Dendritic cell treated with granulocyte-macrophage colony-stimulating factor and Interleukin-4, amounts not matched to agents 40 ng/mL and 50 ng/mL, for 4 days (primary cell): Measurements from ENCODE around the gene ANKRD31.

Source experiments
- H3K27ac Mint-ChIP-seq: one replicate; pipeline ENCODE4 v1.8.0; 2022; ENCODE audit warnings: mild to moderate bottlenecking, mixed read lengths
- H3K27me3 Mint-ChIP-seq: one replicate; pipeline ENCODE4 v1.8.0; 2022; ENCODE audit warnings: mild to moderate bottlenecking, mixed read lengths
- H3K36me3 Mint-ChIP-seq: one replicate; pipeline ENCODE4 v1.8.0; 2022; ENCODE audit warnings: low read depth, mixed read lengths
- H3K4me1 Mint-ChIP-seq: one replicate; pipeline ENCODE4 v1.8.0; 2022; ENCODE audit warnings: low read depth, mixed read lengths
- H3K4me3 Mint-ChIP-seq: one replicate; pipeline ENCODE4 v1.8.0; 2022; ENCODE audit warnings: mild to moderate bottlenecking, moderate library complexity, mixed read lengths
- H3K9me3 Mint-ChIP-seq: one replicate; pipeline ENCODE4 v1.8.0; 2022; ENCODE audit warnings: mixed read lengths
- intact Hi-C: fragments of 100-400 bp; cut with micrococcal nuclease; formaldehyde crosslinking; loops from one replicate; pipeline ENCODE4 v1.15.0; 2022

Gene ANKRD31

DNA sequence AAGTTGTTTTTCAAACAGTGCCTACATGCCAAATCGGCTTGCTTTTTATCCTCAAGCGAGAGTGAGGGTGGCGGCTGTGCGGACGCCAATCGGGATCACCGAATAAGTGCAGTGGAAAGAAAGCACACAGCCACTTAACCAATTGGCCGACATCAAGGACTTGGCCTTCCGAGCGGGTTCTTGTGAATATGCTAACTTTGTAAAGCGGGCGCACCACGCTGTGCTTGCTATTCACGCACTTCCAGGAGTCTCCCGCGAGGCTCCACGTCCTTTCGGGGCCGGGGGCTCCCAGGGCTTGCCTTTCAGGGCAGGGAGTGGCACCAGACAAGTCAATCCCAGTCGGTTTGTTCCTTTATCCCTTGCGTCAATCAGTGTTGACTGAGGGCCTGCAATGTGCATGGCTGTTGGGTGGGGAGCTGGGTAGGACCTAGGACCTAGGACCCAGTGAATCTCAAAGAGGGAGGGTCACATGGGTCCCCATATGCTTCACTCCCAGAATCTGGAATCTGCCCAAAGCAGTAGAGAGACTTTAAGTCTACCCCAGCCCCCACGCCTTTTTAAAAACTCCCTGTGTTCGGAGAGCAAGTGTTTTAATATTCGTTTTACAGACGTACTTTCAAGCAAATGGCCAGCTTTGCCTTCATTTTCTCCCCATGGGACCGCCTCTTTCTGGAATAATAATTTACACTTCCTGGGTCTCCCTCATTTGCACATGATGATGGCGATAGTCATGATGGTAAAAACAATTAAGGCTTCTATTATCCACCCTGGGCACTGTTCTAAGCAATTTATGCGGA is 182.3 kb downstream of the ANKRD31 start:
- Mint-ChIP-seq H3K4me1 (peaks cover 12% of the 10 kb centered on the region), H3K27me3 (peaks cover 82% of the 10 kb centered on the region), H3K9me3 (no peaks in the 10 kb centered on the region), H3K27ac (no peak overlapping the region), H3K4me3 (peak overlapping the region; percentile 85), H3K36me3 (no peaks in the 10 kb centered on the region)
- intact Hi-C loops, result no loop called here

DNA sequence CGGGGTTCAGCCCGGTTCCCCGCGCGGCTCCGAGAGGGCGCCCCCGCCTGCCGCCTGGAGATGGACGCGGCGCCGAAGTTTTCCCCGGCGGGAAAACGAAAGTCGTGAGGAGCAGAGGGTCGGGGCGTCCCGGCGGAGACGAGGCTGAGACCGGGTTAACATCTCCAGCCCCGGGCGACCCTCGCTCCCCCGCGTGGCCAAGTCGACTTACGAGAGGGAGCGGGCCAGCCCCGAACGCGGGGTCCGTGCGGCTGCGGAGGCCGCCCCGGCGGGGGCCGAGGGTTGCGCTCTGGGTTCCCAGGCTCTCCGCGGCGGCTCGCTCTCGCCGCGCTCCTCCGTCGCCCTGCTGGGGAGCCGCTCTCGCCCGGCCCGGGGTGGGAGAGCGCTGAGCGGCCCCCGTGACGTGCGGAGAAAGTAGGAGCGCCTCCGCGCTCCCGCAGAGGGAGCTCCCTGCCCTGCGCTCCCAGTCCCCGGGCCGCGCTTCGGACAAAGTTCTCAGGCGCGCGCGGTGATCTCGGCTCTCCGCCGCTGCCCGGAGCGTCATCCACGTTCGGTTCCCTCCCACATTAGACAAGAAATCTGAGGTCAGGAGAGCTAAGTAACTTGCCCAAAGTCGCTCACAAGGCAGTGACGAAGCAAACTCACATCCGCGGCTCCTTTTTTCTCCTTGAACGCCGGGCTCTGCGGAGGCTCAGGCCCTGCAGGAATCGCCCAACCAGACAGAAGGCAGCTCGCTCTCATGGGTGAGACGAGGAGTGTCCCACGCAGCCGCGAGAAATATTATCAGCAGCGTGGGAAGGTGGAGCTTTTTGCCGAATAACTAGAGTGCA is 183.2 kb downstream of the ANKRD31 start:
- H3K27me3 Mint-ChIP-seq, result peaks cover 76% of the 10 kb centered on the region
- H3K9me3 Mint-ChIP-seq, result no peaks in the 10 kb centered on the region
- H3K4me1 Mint-ChIP-seq, result peaks cover 10% of the 10 kb centered on the region
- peak overlapping the region; percentile 85 for H3K4me3 Mint-ChIP-seq
- H3K27ac Mint-ChIP-seq, result no peak overlapping the region
- intact Hi-C loops, result no loop called here
- no peaks in the 10 kb centered on the region for H3K36me3 Mint-ChIP-seq

- peak overlapping the region; percentile 85 for H3K4me3 Mint-ChIP-seq
- intact Hi-C loops, result no loop called here
- no peak overlapping the region for H3K27ac Mint-ChIP-seq
- H3K27me3 Mint-ChIP-seq, result peaks cover 72% of the 10 kb centered on the region
- H3K4me1 Mint-ChIP-seq, result peaks cover 10% of the 10 kb centered on the region
- no peaks in the 10 kb centered on the region for H3K36me3 Mint-ChIP-seq
- no peaks in the 10 kb centered on the region for H3K9me3 Mint-ChIP-seq
Observed at GRCh38 chr5:75053054-75053303, 183.7 kb downstream of the ANKRD31 start.

DNA sequence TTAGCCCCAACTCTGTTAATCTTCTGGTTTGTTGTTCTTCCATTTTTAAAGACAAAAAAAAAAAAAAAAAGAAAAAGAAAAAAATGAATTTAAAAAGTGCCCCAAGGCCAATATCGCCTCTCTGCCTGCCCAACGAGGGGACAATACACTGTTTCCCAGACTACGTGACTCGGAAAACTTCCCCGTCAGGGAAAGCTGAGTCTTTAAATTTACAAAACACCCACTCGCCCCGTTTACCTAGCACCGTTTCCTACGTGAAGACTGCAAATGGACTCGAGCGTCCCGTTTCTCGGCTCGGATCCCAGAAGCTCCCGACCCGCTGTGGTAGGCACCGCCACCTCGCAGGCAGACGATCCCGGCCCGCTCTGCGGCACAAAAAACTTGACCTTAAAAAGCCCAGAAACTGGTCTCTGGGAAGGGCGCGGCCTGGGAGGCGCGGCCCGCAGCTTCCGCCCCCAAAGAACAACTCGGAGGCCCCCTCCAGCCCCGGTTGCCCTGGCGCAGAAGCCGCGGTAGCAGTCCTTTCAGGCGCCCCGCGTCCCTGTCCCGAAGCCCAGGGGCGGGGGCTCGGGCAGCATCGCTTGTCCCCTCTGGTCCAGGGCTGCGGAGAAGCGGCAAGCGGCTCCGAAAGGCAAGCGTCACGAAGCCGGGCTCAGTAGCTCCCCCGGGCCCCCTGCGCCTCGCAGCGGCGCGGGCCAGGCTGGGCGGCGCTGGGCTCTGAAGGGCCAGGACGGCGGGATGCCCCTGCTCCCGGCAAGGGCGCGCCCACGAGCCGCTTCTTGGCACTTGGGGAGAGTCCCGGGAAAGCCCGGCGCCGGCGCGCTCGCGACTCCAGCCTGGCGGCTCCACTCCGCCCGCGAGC is 184.3 kb downstream of the ANKRD31 start, which contains the start of gene GCNT4:
Gene GCNT4, minus strand, starts transcription at position 367 of the 862 bp plus-strand sequence. CDS start 22,521 bp downstream, outside the sequence.
- peaks cover 10% of the 10 kb centered on the region for H3K4me1 Mint-ChIP-seq
- H3K27me3 Mint-ChIP-seq, result peaks cover 67% of the 10 kb centered on the region
- intact Hi-C loops, result no loop called here
- H3K9me3 Mint-ChIP-seq, result no peaks in the 10 kb centered on the region
- peak within 1 kb of the TSS; percentile 85 for H3K4me3 Mint-ChIP-seq
- peak within 1 kb of the TSS; percentile 3 for H3K27ac Mint-ChIP-seq
- no peaks in the 10 kb centered on the region for H3K36me3 Mint-ChIP-seq

DNA sequence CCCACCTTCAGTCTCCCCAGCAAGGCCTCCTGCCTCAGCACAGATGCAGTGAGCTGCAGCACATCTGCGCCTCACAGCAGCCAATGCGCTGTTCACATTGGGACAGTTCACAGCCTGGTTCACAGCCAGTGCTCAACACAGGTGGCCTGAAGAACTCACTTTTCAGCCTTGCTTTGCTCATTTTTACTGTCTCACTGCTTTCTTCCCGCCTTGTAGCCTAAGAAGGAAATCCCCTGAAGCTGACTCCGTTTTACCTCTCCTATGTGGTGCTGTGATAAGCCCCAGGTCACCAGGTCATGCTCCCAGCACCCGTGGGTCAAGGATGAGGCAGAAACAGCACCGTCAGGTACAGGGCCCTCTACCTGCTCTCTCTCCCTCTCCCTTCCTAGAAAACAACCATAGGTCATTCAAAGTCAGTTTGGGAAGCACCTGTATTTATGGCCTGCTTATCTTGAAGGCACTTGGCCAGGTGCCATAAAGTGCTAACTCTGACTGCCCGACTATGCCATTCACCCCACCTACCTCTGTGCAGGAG is 185.4 kb downstream of the ANKRD31 start:
- Mint-ChIP-seq H3K4me3 (no peak overlapping the region), H3K4me1 (peaks cover 10% of the 10 kb centered on the region), H3K36me3 (no peaks in the 10 kb centered on the region), H3K27me3 (peaks cover 58% of the 10 kb centered on the region), H3K9me3 (no peaks in the 10 kb centered on the region), H3K27ac (no peak overlapping the region)
- intact Hi-C loops, result no loop called here

GRCh38 chr5:75050415-75050814 is 186.3 kb downstream of the ANKRD31 start:
- H3K4me3 Mint-ChIP-seq, result no peak overlapping the region

DNA sequence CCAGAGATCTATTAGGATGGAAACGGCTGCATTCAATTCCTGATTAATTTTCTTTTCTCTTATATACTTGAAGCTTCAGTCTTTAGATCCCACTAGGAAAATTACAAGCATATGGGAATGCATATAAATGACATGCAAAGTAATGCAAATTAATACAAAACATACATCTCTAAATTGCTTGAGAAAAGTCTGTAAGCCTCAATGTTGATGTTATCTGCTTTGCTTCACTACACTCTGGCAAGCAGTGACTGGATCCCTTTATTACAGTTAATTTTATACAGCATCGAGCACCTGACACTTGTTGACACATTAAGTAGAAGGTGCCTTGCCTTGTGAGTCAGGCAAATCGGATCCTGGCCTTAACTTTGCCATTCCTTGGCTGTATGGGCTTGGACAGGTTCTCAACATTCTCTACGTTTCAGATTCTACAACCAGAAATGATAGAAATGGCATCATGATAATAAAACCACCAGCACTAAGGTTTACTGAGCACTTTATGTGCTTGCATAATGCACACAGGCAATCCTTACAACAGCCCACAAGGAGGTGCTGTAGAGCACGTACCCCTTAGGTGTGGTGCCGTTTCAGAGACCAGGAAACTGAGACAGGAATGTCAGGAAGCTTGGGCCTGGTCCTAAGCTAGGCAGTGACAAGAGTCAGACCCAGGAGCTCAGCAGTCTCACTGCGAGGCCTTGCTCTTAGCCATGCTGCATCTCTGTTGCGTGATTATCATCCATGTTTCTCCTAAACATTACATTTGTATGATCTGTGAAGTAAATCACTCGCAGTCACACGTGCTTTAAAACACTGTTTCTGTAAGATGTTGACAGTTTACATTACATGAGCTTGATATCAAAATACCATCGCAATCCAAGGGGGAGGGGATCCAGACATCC is 187.0 kb downstream of the ANKRD31 start:
- H3K27ac Mint-ChIP-seq, result no peak overlapping the region
- H3K4me3 Mint-ChIP-seq, result no peak overlapping the region
- H3K4me1 Mint-ChIP-seq, result peaks cover 10% of the 10 kb centered on the region
- H3K36me3 Mint-ChIP-seq, result no peaks in the 10 kb centered on the region
- intact Hi-C loops, result loop anchor here (10.0 kb wide), 1 partner anchor 365 kb away; the partner anchor contains the start of gene HEXB
- no peaks in the 10 kb centered on the region for H3K9me3 Mint-ChIP-seq
- H3K27me3 Mint-ChIP-seq, result peaks cover 44% of the 10 kb centered on the region

More at GRCh38 chr5:75050415-75050814, 186.3 kb downstream of the ANKRD31 start:
- intact Hi-C loops, result no loop called here
- no peaks in the 10 kb centered on the region for H3K9me3 Mint-ChIP-seq
- no peak overlapping the region for H3K27ac Mint-ChIP-seq
- peaks cover 10% of the 10 kb centered on the region for H3K4me1 Mint-ChIP-seq
- no peaks in the 10 kb centered on the region for H3K36me3 Mint-ChIP-seq
- peaks cover 51% of the 10 kb centered on the region for H3K27me3 Mint-ChIP-seq

DNA sequence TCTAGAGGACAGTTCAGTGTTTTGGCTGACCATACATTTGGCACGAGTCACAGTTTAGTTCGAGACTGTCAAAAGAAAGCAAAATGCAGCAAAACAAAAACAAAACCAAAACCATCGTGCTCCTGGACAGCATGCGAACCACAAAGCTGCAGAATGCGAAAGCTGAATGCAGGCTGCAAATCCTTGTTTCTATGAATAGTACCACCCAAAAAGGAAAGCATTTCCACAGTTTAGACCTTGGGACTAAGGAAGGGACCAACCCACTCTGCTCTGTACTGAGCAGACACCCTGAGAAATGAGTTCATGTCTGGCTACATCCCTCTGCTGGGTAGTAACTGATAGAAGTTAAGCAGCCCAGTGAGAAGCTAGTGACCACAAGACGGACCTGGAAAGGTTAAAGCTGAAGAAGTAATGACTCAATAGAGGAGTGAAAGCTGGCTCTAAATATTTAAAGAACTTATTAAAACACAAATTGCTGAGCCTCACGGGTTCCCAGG is 188.2 kb downstream of the ANKRD31 start:
- intact Hi-C loops, result loop anchor here (10.0 kb wide), 1 partner anchor 364 kb away; the partner anchor contains the start of gene HEXB
- Mint-ChIP-seq H3K4me1 (peaks cover 18% of the 10 kb centered on the region), H3K27me3 (peaks cover 32% of the 10 kb centered on the region), H3K9me3 (no peaks in the 10 kb centered on the region), H3K4me3 (no peak overlapping the region), H3K27ac (no peak overlapping the region), H3K36me3 (no peaks in the 10 kb centered on the region)

DNA sequence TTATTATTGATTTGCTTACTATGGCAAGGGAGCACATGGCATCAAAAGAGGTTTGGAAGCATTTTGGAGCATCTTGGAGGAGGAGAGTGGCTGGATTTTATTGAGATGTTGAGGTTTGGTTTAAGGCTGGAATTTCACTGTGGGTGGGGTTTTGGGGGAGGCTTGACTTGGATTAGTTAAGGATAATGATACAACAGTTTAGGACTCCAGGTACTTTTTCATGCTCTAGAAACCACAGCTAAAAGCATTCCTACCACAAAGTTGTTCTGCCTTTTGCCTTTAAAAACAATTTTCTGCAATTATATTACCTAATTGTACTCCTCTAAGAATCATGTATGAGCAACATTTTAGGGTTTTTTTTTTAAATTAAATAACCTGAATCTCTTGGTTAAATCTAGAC is 189.3 kb downstream of the ANKRD31 start:
- Mint-ChIP-seq H3K4me3 (no peak overlapping the region), H3K4me1 (peaks cover 15% of the 10 kb centered on the region), H3K27ac (no peak overlapping the region), H3K9me3 (no peaks in the 10 kb centered on the region), H3K27me3 (peaks cover 27% of the 10 kb centered on the region), H3K36me3 (no peaks in the 10 kb centered on the region)
- intact Hi-C loops, result loop anchor here (10.0 kb wide), 1 partner anchor 363 kb away; the partner anchor contains the start of gene HEXB

GRCh38 chr5:75046366-75047142 is 190.1 kb downstream of the ANKRD31 start:
- Mint-ChIP-seq H3K4me1 (peaks cover 8% of the 10 kb centered on the region), H3K36me3 (no peaks in the 10 kb centered on the region), H3K9me3 (no peaks in the 10 kb centered on the region), H3K27me3 (peaks cover 20% of the 10 kb centered on the region), H3K27ac (no peak overlapping the region), H3K4me3 (no peak overlapping the region)
- intact Hi-C loops, result loop anchor here (10.0 kb wide), 1 partner anchor 362 kb away; the partner anchor contains the start of gene HEXB

DNA sequence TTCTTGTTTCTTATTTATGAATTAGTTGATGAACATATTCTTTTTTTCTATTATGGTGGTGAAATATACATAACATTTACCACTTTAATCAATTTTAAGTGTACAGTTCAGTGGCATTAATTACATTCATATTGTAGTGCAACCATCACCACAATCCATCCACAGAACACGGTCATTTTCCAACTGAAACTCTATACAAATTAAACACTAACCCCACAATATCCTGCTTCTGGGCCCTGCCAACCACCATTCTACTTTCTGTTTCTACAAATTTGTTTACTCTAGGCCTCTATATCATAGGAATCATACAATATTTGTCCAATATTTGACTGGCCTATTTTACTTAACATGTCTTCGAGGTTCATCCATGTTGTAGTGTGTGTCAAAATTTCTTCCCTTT is 191.6 kb downstream of the ANKRD31 start:
- H3K27ac Mint-ChIP-seq, result no peak overlapping the region
- H3K36me3 Mint-ChIP-seq, result no peaks in the 10 kb centered on the region
- H3K4me3 Mint-ChIP-seq, result no peak overlapping the region
- no peaks in the 10 kb centered on the region for H3K9me3 Mint-ChIP-seq
- peaks cover 8% of the 10 kb centered on the region for H3K4me1 Mint-ChIP-seq
- peaks cover 5% of the 10 kb centered on the region for H3K27me3 Mint-ChIP-seq
- intact Hi-C loops, result loop anchor here (10.0 kb wide), 1 partner anchor 360 kb away; the partner anchor contains the start of gene HEXB

GRCh38 chr5:75044406-75044805 is 192.3 kb downstream of the ANKRD31 start:
- intact Hi-C loops, result loop anchor here (10.0 kb wide), 1 partner anchor 360 kb away; the partner anchor contains the start of gene HEXB
- Mint-ChIP-seq H3K27ac (no peak overlapping the region), H3K4me1 (peaks cover 8% of the 10 kb centered on the region), H3K27me3 (peaks cover 3% of the 10 kb centered on the region), H3K9me3 (no peaks in the 10 kb centered on the region), H3K36me3 (no peaks in the 10 kb centered on the region), H3K4me3 (no peak overlapping the region)
